SU-DHL-6 (cell line): Measurements from ENCODE around the gene ZBTB11.

ENCODE experiments used
- H2AFZ ChIP-seq: fragments of 200-600 bp; sonication (generic); 2 replicates; pipeline ENCODE4 v1.6.1; 2014; ENCODE audit warnings: low read depth, mild to moderate bottlenecking, moderate library complexity, mixed read lengths, antibody characterized with exemption, low read length; ENCODE audit not compliant: severe bottlenecking
- H3F3A ChIP-seq: fragments of 200-600 bp; shearing (Covaris generic); 2 replicates; pipeline ENCODE4 v1.6.0; 2016; ENCODE audit warnings: antibody characterized with exemption, mild to moderate bottlenecking; ENCODE audit not compliant: insufficient read depth
- H3K27ac ChIP-seq: fragments of 200-600 bp; sonication (generic); 2 replicates; pipeline ENCODE4 v1.5.1; 2016; ENCODE audit warnings: low read depth, mild to moderate bottlenecking, low read length, moderate library complexity, mixed read lengths
- H3K27me3 ChIP-seq: fragments of 200-600 bp; sonication (generic), shearing (Covaris generic); 2 replicates; pipeline ENCODE4 v1.6.0; 2014; ENCODE audit warnings: mild to moderate bottlenecking, low read length
- H3K36me3 ChIP-seq: fragments of 200-600 bp; sonication (generic); 2 replicates; pipeline ENCODE4 v1.6.1; 2014; ENCODE audit warnings: mild to moderate bottlenecking, low read length, mixed read lengths
- H3K4me2 ChIP-seq: fragments of 300-600, 200-600 bp; shearing (Covaris generic), sonication (generic); 2 replicates; pipeline ENCODE4 v1.6.0; 2014; ENCODE audit warnings: low read length, low read depth, mild to moderate bottlenecking; ENCODE audit not compliant: poor library complexity, severe bottlenecking
- H3K4me3 ChIP-seq: fragments of 200-600 bp; sonication (generic); 2 replicates; pipeline ENCODE4 v1.5.1; 2014; ENCODE audit warnings: antibody characterized with exemption, low read length, mild to moderate bottlenecking, mixed read lengths; ENCODE audit not compliant: insufficient read depth, poor library complexity, severe bottlenecking
- H3K79me2 ChIP-seq: fragments of 200-600 bp; sonication (generic); 2 replicates; pipeline ENCODE4 v1.6.1; 2014; ENCODE audit warnings: mild to moderate bottlenecking, low read length, moderate library complexity; ENCODE audit not compliant: insufficient read depth
- H3K9ac ChIP-seq: fragments of 200-600 bp; sonication (generic); 2 replicates; pipeline ENCODE4 v1.7.0; 2014; ENCODE audit warnings: mild to moderate bottlenecking, low read length
- H3K9me2 ChIP-seq: fragments of 200-600 bp; sonication (generic); replicated peaks from 2 replicates; pipeline ENCODE4 v1.6.1; 2014; ENCODE audit warnings: low read length; ENCODE audit not compliant: insufficient read depth
- H3K9me3 ChIP-seq: fragments of 200-600 bp; sonication (generic); 2 replicates; pipeline ENCODE4 v1.6.1; 2014; ENCODE audit warnings: low read length, mixed read lengths; ENCODE audit not compliant: insufficient read depth
- H4K20me1 ChIP-seq: fragments of 200-600 bp; sonication (generic); 2 replicates; pipeline ENCODE4 v1.6.1; 2014; ENCODE audit warnings: low read depth, mild to moderate bottlenecking, antibody characterized with exemption, low read length, moderate library complexity, mixed read lengths
- EZH2phosphoT487 ChIP-seq: fragments of 200-600 bp; sonication (generic), shearing (Covaris generic); conservative IDR thresholded peaks from 2 replicates; pipeline ENCODE4 v1.6.1; 2018; ENCODE audit warnings: mild to moderate bottlenecking, antibody characterized with exemption, low read length, moderate library complexity, mixed read lengths
- TF ChIP-seq, protein P1 (sequence below): fragments of 200-600 bp; sonication (generic); IDR thresholded peaks from one replicate; pipeline ENCODE4 v1.5.1; 2017; ENCODE audit warnings: antibody characterized with exemption, mild to moderate bottlenecking, low read length, moderate library complexity; ENCODE audit not compliant: insufficient read depth, poor library complexity, severe bottlenecking

ZBTB11 gene

GRCh38 chr3:101690972-101691371 is 14.0 kb upstream of the ZBTB11 start:
- TF ChIP-seq, protein P1, sequence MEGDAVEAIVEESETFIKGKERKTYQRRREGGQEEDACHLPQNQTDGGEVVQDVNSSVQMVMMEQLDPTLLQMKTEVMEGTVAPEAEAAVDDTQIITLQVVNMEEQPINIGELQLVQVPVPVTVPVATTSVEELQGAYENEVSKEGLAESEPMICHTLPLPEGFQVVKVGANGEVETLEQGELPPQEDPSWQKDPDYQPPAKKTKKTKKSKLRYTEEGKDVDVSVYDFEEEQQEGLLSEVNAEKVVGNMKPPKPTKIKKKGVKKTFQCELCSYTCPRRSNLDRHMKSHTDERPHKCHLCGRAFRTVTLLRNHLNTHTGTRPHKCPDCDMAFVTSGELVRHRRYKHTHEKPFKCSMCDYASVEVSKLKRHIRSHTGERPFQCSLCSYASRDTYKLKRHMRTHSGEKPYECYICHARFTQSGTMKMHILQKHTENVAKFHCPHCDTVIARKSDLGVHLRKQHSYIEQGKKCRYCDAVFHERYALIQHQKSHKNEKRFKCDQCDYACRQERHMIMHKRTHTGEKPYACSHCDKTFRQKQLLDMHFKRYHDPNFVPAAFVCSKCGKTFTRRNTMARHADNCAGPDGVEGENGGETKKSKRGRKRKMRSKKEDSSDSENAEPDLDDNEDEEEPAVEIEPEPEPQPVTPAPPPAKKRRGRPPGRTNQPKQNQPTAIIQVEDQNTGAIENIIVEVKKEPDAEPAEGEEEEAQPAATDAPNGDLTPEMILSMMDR = no peak
- no peak for TF ChIP-seq EZH2phosphoT487
- Histone ChIP-seq H3K4me2 (no peak overlapping the region), H2AFZ (no peak overlapping the region), H3K27ac (no peak overlapping the region), H3F3A (peaks cover 26% of the 10 kb centered on the region), H4K20me1 (no peaks in the 10 kb centered on the region), H3K36me3 (no peaks in the 10 kb centered on the region; the same call in 1 of the 2 replicates), H3K79me2 (peaks cover 6% of the 10 kb centered on the region), H3K9ac (no peak overlapping the region), H3K9me3 (no peaks in the 10 kb centered on the region), H3K9me2 (no peaks in the 10 kb centered on the region), H3K27me3 (no peaks in the 10 kb centered on the region), H3K4me3 (no peak overlapping the region)

DNA sequence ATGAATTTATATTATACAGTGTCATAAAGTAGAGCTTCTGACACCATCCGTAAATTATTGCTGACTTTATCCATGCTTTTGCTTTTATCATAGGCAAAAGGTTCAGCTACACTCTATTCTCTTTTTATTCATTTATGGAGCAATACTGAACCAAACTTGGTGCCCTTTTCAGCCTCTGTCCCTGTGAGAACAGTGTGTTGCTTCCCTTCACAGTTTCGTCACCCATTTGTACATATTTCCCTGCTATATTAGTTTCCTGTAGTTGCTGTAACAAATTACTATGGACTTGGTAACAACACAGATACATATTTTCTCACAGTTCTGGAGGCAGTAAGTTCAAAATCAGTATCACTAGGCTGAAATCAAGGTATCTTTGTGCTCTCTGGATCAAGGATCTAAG is 12.4 kb upstream of the ZBTB11 start:
- TF ChIP-seq, protein P1 = no peak
- no peak for TF ChIP-seq EZH2phosphoT487
- Histone ChIP-seq H3K27me3 (no peaks in the 10 kb centered on the region), H3K79me2 (peaks cover 23% of the 10 kb centered on the region), H4K20me1 (peaks cover 8% of the 10 kb centered on the region; the same call in 1 of the 2 replicates), H3K27ac (no peak overlapping the region), H3K36me3 (peaks cover 15% of the 10 kb centered on the region), H3K4me2 (no peak overlapping the region), H2AFZ (no peak overlapping the region), H3K9me2 (no peaks in the 10 kb centered on the region), H3K9me3 (no peaks in the 10 kb centered on the region), H3K9ac (no peak overlapping the region), H3K4me3 (no peak overlapping the region), H3F3A (peaks cover 40% of the 10 kb centered on the region)

DNA sequence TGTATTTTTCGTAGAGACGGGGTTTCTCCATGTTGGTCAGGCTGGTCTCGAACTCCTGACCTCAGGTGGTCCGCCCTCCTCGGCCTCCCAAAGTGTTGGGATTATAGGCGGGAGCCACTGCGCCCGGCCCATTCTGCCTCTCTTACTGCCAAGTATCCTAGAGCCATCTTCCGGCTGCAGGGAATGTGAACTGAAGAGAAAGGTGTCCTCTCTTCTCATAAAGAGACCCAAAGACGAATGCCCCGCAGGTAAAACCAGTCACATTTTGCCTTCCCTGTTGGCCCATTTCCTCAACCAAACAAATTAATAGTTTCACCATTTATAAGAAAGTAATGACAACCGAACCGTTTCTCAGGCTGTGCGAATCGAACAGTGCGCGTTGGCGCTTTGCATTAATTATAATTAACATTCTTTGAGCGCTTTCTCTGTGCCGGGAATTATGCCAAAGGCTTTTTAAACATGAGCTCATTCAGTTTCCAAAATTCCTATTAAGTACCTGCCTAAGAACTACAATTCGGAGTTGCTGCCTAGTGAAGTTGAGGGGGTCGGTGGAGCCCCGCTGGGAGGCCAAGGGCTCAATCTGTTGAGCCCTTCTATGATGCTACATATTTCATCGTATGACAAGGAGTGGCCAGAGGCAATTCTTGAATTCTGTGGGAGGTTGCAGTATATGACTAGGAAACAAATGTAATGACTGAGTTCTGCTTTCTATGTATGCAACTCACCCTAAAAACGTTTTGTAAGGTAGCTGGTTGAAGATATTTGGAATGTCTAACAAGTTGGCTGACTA is 10.4 kb upstream of the ZBTB11 start:
- Histone ChIP-seq H3K4me2 (peak overlapping the region; percentile 90), H3K36me3 (peaks cover 31% of the 10 kb centered on the region), H2AFZ (peak overlapping the region; percentile 83), H3K79me2 (peaks cover 40% of the 10 kb centered on the region), H3K9me2 (no peaks in the 10 kb centered on the region), H3F3A (peaks cover 56% of the 10 kb centered on the region), H3K9ac (peak overlapping the region; percentile 87), H3K27ac (no peak overlapping the region), H3K27me3 (no peaks in the 10 kb centered on the region), H4K20me1 (peaks cover 16% of the 10 kb centered on the region), H3K4me3 (peak overlapping the region; percentile 83), H3K9me3 (no peaks in the 10 kb centered on the region)
- TF ChIP-seq, protein P1 = no peak
- TF ChIP-seq EZH2phosphoT487 = no peak
